ENCODE data around the gene CBLC.

DNA sequence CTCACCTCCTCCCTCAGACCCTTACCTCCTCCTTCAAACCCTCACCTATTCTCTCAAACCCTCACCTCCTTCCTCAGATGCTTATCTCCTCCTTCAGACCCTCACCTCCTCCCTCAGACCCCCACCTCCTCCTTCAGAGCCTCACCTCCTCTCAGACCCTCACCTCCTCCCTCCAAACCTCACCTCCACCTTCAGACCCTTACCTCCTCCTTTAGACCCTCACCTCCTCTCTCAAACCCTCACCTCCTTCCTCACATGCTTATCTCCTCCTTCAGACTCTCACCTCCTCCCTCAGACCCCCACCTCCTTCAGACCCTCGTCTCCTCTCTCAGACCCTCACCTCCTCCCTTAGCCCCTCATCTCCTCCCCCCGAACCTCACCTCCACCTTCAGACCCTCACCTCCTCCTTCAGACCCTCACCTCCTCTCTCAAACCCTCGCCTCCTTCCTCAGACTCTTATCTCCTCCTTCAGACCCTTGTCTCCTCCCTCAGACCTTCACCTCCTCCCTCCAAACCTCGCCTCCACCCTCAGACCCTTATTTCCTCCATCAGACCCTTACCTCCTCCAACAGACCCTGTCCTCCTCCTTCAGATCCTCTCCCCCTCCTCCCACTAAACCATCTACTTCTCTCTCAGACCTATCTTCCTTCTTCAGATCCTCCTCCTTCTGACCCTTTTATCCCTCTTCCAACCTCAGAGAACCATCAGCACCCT, 31.6 kb upstream of the CBLC start:
- TF ChIP-seq, protein P1, sequence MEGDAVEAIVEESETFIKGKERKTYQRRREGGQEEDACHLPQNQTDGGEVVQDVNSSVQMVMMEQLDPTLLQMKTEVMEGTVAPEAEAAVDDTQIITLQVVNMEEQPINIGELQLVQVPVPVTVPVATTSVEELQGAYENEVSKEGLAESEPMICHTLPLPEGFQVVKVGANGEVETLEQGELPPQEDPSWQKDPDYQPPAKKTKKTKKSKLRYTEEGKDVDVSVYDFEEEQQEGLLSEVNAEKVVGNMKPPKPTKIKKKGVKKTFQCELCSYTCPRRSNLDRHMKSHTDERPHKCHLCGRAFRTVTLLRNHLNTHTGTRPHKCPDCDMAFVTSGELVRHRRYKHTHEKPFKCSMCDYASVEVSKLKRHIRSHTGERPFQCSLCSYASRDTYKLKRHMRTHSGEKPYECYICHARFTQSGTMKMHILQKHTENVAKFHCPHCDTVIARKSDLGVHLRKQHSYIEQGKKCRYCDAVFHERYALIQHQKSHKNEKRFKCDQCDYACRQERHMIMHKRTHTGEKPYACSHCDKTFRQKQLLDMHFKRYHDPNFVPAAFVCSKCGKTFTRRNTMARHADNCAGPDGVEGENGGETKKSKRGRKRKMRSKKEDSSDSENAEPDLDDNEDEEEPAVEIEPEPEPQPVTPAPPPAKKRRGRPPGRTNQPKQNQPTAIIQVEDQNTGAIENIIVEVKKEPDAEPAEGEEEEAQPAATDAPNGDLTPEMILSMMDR (IDR thresholded peaks at IDR 0.05) = no peak
- no peak for TF ChIP-seq POLR2A (IDR thresholded peaks at IDR 0.05)
